K562 treated with DMSO at 1 percent for 12 hours (cell line): ENCODE measurements around the gene MTMR1. TPM values are rescaled to one million over a fixed set of nuclear protein-coding genes. Genes with fewer than 3 reads are reported as not detected.

Source experiments
- total RNA-seq: library from RNA; unstranded; fragments of 300-600 nt; gene quantifications from 2 replicates; pipeline ENCODE4 v1.2.3, GENCODE V29; 2022; ENCODE audit not compliant: insufficient read depth

MTMR1 gene
- total RNA-seq: 7.4 and 25.4 TPM in 2 replicates

GRCh38 chrX:150692831-150693724 lies at the start of gene MTMR1:
TSS of gene MTMR1 (plus strand) at chrX:150693396. CDS start at chrX:150693531, 135 bp downstream.

Other genes starting within 250 kb of the MTMR1 start
- gene MTM1, start 124.8 kb upstream of the MTMR1 start, total RNA-seq: 3.4 and 7.4 TPM in 2 replicates
- 19.7 and 36.7 TPM in 2 replicates for gene CD99L2, start 205.3 kb downstream of the MTMR1 start, total RNA-seq